Body of pancreas (tissue), 4 donors: ENCODE results near the gene AGMO.

Source experiments
- CTCF ChIP-seq, 7 experiments: fragments of 450-650 bp in 4 of 7; fragments of 200-600 bp in 3 of 7; sonication (generic) in 3 of 7; IDR thresholded peaks; one replicate each; pipeline ENCODE4 v1.5.1; 2016 to 2019; ENCODE audit warnings: antibody characterized with exemption in 7 of 7
- POLR2A ChIP-seq, 3 donors: fragments of 450-650 bp; IDR thresholded peaks; one replicate each; pipeline ENCODE4 v1.6.1; 2016; ENCODE audit warnings: antibody characterized with exemption in 3 of 3, mild to moderate bottlenecking in 2 of 3

- TF ChIP-seq CTCF (IDR thresholded peaks at IDR 0.05) (no peak), POLR2A (IDR thresholded peaks at IDR 0.05) (no peak)
Observed at GRCh38 chr7:15556339-15557105, 5.3 kb downstream of the AGMO start.
